ENCODE data around the gene LAMA5. TPM values are rescaled to one million over a fixed set of nuclear protein-coding genes. Genes with fewer than 3 reads are reported as not detected.

LAMA5 gene
- polyA plus RNA-seq, 1 of the 3 experiments (the other 2 are of a cell fraction), result 27.2 TPM

DNA sequence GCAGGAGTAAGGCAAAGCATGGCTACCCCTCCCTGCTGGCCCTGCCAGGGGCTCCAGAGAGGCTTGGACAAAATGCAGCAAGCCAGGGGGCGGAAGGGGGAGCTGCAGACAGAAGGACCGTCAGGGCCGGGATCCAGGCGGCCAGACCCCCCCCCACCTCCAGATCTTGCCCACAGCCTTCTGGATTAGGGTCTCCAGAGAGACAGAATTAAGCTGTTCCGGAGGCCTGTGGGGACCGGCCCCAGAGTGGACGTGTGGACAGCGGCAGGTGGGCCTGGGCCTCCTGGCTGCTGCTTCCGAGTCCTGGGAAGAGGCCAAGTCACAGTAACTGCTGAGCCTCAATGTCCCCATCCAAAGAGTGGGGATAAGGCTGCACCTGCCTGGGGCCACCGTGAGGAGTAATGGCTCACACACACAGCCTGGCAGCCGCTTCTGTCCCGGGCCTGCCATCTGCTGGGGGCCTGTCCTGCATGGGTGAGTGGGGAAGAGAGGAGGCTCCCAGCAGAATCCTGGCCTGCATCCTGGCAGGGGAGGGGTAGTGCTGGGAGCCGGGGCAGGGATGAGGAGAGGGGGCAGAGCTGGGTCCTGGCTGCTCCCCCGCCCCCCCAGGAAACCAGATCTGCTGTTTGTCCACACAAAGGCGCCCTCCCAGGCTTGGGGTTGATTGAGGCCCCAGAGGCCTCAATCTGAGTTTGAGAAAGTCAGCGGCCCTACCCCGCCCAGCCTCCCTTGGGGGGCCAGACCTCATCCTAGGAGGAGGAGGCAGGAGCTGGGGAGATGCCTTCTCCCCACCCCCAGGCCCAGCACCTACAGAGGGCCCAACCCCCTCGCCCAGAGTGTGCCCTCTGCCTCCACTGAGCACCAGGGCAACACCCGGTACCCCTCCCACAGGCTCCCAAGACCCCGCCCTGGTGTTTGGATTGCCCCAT is 3.9 kb downstream of the LAMA5 start:
- Histone ChIP-seq H3K9me2 (no peaks in the 10 kb centered on the region), H3K27ac (ENCODE audit: low read depth in 2 of 2, low read length in 1 of 2) (peak overlapping the region in 1 of 2 experiments; percentile 40; a peak in 1 of 4 replicates), H4K20me1 (ENCODE audit: insufficient read depth) (peaks cover 24% of the 10 kb centered on the region), H3K79me2 (ENCODE audit: insufficient read depth) (peaks cover 28% of the 10 kb centered on the region), H3K4me3 (ENCODE audit: low read depth in 2 of 2, low read length in 1 of 2) (no peak overlapping the region), H3K4me1 (ENCODE audit: control insufficient read depth in 1 of 2, insufficient read depth in 2 of 2, low read depth in 1 of 2, low read length in 1 of 2) (peaks cover 9 to 74% of the 10 kb centered on the region in 2 experiments; a peak in 3 of 4 replicates), H3K9ac (no peak overlapping the region), H2AFZ (ENCODE audit: low read depth) (no peak overlapping the region), H3K27me3 (ENCODE audit: insufficient read depth) (no peaks in the 10 kb centered on the region), H3K36me3 (replicated peaks in 1 of 2; ENCODE audit: control insufficient read depth in 1 of 2, insufficient read depth in 2 of 2, low read length in 1 of 2) (peaks cover 0 to 7% of the 10 kb centered on the region in 2 experiments), H3K9me3 (no peaks in the 10 kb centered on the region), H3K4me2 (no peak overlapping the region), H3F3A (replicated peaks; ENCODE audit: insufficient read depth) (peaks cover 3% of the 10 kb centered on the region)
- DNase-seq, result peak; percentile 60
- CTCF ChIA-PET, result interaction anchor here (1.0 to 12.0 kb wide), 4 partner anchors 7 to 60 kb away, joined by 4 to 127 read pairs (median 10); no protein-coding TSS in a partner anchor
- POLR2A ChIA-PET, result interaction anchor here (1.9 kb wide), 1 partner anchor 24 kb away, joined by 9 read pairs; the partner anchor contains the start of gene RPS21
- TF ChIP-seq JUND (IDR thresholded peaks at IDR 0.05) (no peak), RAD21 (IDR thresholded peaks at IDR 0.05; ENCODE audit: low read length) (0 out of 2 replicates have a peak, but pooled peaks have one; percentile 6), RCOR1 (IDR thresholded peaks at IDR 0.05; ENCODE audit: low read length) (no peak)
- 84% methylated on average over 5 of the region's 20 CpGs for WGBS (ENCODE audit: low lambda C conversion rate)

DNA sequence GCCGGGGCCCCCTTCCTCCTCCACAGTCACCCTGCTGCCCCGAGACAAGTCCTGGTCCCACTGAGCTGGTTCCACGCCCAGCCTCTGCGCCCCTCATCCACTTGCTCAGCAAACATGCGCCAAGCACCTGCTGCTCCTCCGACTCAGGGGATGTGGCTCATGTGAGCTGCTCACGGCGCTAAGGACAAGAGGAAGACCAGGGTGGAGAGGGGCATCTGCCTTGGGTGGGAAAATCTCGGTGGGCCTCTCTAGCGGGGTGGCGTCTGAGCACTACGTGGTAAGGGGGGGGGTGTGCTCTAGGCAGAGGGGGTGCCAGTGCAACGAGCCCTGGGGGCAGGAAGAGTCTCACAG is 4.5 kb downstream of the LAMA5 start:
- H2AFZ ChIP-seq (ENCODE audit: low read depth), result no peak overlapping the region
- peaks cover 5 to 74% of the 10 kb centered on the region in 2 experiments; a peak in 3 of 4 replicates for H3K4me1 ChIP-seq (ENCODE audit: control insufficient read depth in 1 of 2, insufficient read depth in 2 of 2, low read depth in 1 of 2, low read length in 1 of 2)
- H3K9ac ChIP-seq, result no peak overlapping the region
- H3K79me2 ChIP-seq (ENCODE audit: insufficient read depth), result peaks cover 28% of the 10 kb centered on the region
- peaks cover 3% of the 10 kb centered on the region for H3F3A ChIP-seq (replicated peaks; ENCODE audit: insufficient read depth)
- H3K4me2 ChIP-seq, result no peak overlapping the region
- H3K27me3 ChIP-seq (ENCODE audit: insufficient read depth), result no peaks in the 10 kb centered on the region
- no peak for DNase-seq
- H3K4me3 ChIP-seq (ENCODE audit: low read depth in 2 of 2, low read length in 1 of 2), result no peak overlapping the region
- H3K36me3 ChIP-seq (replicated peaks in 1 of 2; ENCODE audit: control insufficient read depth in 1 of 2, insufficient read depth in 2 of 2, low read length in 1 of 2), result peaks cover 0 to 7% of the 10 kb centered on the region in 2 experiments
- CTCF ChIA-PET, result interaction anchor here (12.0 kb wide), 1 partner anchor 18 kb away, joined by 127 read pairs; no protein-coding TSS in a partner anchor
- no peaks in the 10 kb centered on the region for H3K9me2 ChIP-seq
- peaks cover 31% of the 10 kb centered on the region for H4K20me1 ChIP-seq (ENCODE audit: insufficient read depth)
- no peaks in the 10 kb centered on the region for H3K9me3 ChIP-seq
- H3K27ac ChIP-seq (ENCODE audit: low read depth in 2 of 2, low read length in 1 of 2), result no peak overlapping the region; a peak in 1 of 4 replicates
- TF ChIP-seq SIN3A (IDR thresholded peaks at IDR 0.05; ENCODE audit: borderline replicate concordance, low read depth, low read length), result no peak
- TF ChIP-seq TEAD4 (IDR thresholded peaks at IDR 0.05; ENCODE audit: borderline replicate concordance, insufficient read depth), result no peak
- no peak for TF ChIP-seq SMC3 (IDR thresholded peaks at IDR 0.05; ENCODE audit: low read depth, low read length)
- POLR2A ChIA-PET, result no interaction called here
- WGBS (ENCODE audit: low lambda C conversion rate), result 85% methylated on average over 11 of the region's 13 CpGs

DNA sequence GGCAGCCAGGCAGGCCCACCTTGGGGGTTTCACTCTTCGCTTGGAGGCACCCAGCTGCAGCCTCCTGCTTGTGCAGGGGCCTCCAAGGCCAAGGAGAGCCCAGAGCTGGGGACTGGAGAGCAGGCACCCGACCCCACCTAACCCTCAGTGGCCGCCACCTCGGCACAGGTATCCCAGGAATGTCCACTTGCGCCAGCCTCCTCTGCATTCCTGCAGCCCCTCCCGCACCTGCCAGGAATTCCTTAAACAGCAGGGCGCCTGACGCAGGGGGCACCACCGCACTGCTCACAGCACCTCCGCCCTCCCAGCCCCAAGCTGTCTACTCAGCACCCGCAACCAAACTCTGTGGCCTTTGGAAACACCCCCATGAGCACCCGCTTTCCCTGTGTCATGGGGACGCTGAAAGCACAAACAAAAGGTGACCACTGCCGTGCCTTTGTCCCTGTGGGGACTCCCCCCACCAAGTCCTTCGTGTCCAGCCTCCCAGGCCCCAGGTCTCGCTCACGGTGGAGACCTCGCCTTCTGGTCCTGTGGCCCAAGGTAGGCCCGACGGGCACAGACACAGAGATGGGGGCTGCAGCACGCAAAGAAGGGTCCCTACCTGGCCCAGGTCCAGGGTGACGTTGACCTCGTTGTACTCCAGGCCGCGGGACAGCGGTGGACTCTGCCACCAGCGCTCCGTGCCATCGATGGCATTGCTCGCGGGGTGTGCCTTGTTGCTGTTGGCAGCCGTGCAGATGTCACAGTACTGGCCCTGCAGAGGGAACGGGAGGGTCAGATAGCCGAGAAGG is 5.1 kb downstream of the LAMA5 start:
- no peak overlapping the region; a peak in 1 of 4 replicates for H3K27ac ChIP-seq (ENCODE audit: low read depth in 2 of 2, low read length in 1 of 2)
- H3K9me2 ChIP-seq, result no peaks in the 10 kb centered on the region
- H3K4me3 ChIP-seq (ENCODE audit: low read depth in 2 of 2, low read length in 1 of 2), result no peak overlapping the region
- H3K79me2 ChIP-seq (ENCODE audit: insufficient read depth), result peaks cover 28% of the 10 kb centered on the region
- no peak for DNase-seq
- H3F3A ChIP-seq (replicated peaks; ENCODE audit: insufficient read depth), result peaks cover 3% of the 10 kb centered on the region
- no peaks in the 10 kb centered on the region for H3K9me3 ChIP-seq
- ChIA-PET POLR2A (no interaction called here), CTCF (interaction anchor here (12.0 kb wide), 1 partner anchor 19 kb away, joined by 127 read pairs; no protein-coding TSS in a partner anchor)
- 88% methylated on average over 12 of the region's 34 CpGs for WGBS (ENCODE audit: low lambda C conversion rate)
- no peak overlapping the region for H3K4me2 ChIP-seq
- peaks cover 33% of the 10 kb centered on the region for H4K20me1 ChIP-seq (ENCODE audit: insufficient read depth)
- no peaks in the 10 kb centered on the region for H3K27me3 ChIP-seq (ENCODE audit: insufficient read depth)
- H3K4me1 ChIP-seq (ENCODE audit: control insufficient read depth in 1 of 2, insufficient read depth in 2 of 2, low read depth in 1 of 2, low read length in 1 of 2), result peaks cover 7 to 77% of the 10 kb centered on the region in 2 experiments; a peak in 3 of 4 replicates
- H2AFZ ChIP-seq (ENCODE audit: low read depth), result no peak overlapping the region
- H3K36me3 ChIP-seq (replicated peaks in 1 of 2; ENCODE audit: control insufficient read depth in 1 of 2, insufficient read depth in 2 of 2, low read length in 1 of 2), result peaks cover 0 to 7% of the 10 kb centered on the region in 2 experiments
- H3K9ac ChIP-seq, result no peak overlapping the region
- TF ChIP-seq GABPA (IDR thresholded peaks at IDR 0.05; ENCODE audit: low read depth), result no peak
- TF ChIP-seq, protein P1, sequence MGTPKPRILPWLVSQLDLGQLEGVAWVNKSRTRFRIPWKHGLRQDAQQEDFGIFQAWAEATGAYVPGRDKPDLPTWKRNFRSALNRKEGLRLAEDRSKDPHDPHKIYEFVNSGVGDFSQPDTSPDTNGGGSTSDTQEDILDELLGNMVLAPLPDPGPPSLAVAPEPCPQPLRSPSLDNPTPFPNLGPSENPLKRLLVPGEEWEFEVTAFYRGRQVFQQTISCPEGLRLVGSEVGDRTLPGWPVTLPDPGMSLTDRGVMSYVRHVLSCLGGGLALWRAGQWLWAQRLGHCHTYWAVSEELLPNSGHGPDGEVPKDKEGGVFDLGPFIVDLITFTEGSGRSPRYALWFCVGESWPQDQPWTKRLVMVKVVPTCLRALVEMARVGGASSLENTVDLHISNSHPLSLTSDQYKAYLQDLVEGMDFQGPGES (IDR thresholded peaks at IDR 0.05; ENCODE audit: low read depth, low read length), result no peak
- no peak for TF ChIP-seq FOSL2 (IDR thresholded peaks at IDR 0.05; ENCODE audit: borderline replicate concordance, low read depth)
- TF ChIP-seq, protein P2, sequence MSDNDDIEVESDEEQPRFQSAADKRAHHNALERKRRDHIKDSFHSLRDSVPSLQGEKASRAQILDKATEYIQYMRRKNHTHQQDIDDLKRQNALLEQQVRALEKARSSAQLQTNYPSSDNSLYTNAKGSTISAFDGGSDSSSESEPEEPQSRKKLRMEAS (IDR thresholded peaks at IDR 0.05; ENCODE audit: low read depth), result no peak
- no peak for TF ChIP-seq CHD2 (IDR thresholded peaks at IDR 0.05; ENCODE audit: low read length, partially characterized antibody)
- TF ChIP-seq EP300 (IDR thresholded peaks at IDR 0.05; ENCODE audit: borderline replicate concordance in 1 of 2, low read depth in 1 of 2, low read length in 1 of 2), result no peak
- TF ChIP-seq JUND (IDR thresholded peaks at IDR 0.05), result no peak
- TF ChIP-seq, protein P3, sequence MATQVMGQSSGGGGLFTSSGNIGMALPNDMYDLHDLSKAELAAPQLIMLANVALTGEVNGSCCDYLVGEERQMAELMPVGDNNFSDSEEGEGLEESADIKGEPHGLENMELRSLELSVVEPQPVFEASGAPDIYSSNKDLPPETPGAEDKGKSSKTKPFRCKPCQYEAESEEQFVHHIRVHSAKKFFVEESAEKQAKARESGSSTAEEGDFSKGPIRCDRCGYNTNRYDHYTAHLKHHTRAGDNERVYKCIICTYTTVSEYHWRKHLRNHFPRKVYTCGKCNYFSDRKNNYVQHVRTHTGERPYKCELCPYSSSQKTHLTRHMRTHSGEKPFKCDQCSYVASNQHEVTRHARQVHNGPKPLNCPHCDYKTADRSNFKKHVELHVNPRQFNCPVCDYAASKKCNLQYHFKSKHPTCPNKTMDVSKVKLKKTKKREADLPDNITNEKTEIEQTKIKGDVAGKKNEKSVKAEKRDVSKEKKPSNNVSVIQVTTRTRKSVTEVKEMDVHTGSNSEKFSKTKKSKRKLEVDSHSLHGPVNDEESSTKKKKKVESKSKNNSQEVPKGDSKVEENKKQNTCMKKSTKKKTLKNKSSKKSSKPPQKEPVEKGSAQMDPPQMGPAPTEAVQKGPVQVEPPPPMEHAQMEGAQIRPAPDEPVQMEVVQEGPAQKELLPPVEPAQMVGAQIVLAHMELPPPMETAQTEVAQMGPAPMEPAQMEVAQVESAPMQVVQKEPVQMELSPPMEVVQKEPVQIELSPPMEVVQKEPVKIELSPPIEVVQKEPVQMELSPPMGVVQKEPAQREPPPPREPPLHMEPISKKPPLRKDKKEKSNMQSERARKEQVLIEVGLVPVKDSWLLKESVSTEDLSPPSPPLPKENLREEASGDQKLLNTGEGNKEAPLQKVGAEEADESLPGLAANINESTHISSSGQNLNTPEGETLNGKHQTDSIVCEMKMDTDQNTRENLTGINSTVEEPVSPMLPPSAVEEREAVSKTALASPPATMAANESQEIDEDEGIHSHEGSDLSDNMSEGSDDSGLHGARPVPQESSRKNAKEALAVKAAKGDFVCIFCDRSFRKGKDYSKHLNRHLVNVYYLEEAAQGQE (IDR thresholded peaks at IDR 0.05; ENCODE audit: low read depth, low read length), result no peak
